ENCODE measurements around the gene ANKRD13B.

ANKRD13B gene

GRCh38 chr17:29620271-29620670, 27.3 kb downstream of the ANKRD13B start (continued):
- no peak for TF ChIP-seq ZBTB11 (tag by site-specific recombination; conservative IDR thresholded peaks at IDR 0.05; ENCODE audit: low read depth)
- TF ChIP-seq EGR2 (tag by site-specific recombination; IDR thresholded peaks at IDR 0.05; ENCODE audit: low read depth), result no peak
- TF ChIP-seq BCL11B (tag by site-specific recombination; IDR thresholded peaks at IDR 0.05; ENCODE audit: low read depth), result peak; percentile 66
- TF ChIP-seq, protein P1, sequence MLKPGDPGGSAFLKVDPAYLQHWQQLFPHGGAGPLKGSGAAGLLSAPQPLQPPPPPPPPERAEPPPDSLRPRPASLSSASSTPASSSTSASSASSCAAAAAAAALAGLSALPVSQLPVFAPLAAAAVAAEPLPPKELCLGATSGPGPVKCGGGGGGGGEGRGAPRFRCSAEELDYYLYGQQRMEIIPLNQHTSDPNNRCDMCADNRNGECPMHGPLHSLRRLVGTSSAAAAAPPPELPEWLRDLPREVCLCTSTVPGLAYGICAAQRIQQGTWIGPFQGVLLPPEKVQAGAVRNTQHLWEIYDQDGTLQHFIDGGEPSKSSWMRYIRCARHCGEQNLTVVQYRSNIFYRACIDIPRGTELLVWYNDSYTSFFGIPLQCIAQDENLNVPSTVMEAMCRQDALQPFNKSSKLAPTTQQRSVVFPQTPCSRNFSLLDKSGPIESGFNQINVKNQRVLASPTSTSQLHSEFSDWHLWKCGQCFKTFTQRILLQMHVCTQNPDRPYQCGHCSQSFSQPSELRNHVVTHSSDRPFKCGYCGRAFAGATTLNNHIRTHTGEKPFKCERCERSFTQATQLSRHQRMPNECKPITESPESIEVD (tag by site-specific recombination; IDR thresholded peaks at IDR 0.05), result no peak
- no peak for TF ChIP-seq ZNF423 (tag by site-specific recombination; IDR thresholded peaks at IDR 0.05)
- TF ChIP-seq HIC1 (tag by site-specific recombination; IDR thresholded peaks at IDR 0.05), result peak; percentile 48; the same call in 1 of the 2 replicates
- TF ChIP-seq ZNF10 (tag by site-specific recombination; IDR thresholded peaks at IDR 0.05), result peak; percentile 80
- no peak for TF ChIP-seq ZFP41 (tag by site-specific recombination; IDR thresholded peaks at IDR 0.05; ENCODE audit: borderline replicate concordance)
- no peak for TF ChIP-seq TRIM28 (IDR thresholded peaks at IDR 0.05; ENCODE audit: borderline replicate concordance, low read length)
- TF ChIP-seq SALL2 (tag by site-specific recombination; IDR thresholded peaks at IDR 0.05; ENCODE audit: borderline replicate concordance), result no peak
- TF ChIP-seq ZNF629 (tag by site-specific recombination; IDR thresholded peaks at IDR 0.05), result peak; percentile 58
- no peak for TF ChIP-seq ZNF2 (tag by site-specific recombination; IDR thresholded peaks at IDR 0.05)
- TF ChIP-seq ZNF391 (tag by site-specific recombination; IDR thresholded peaks at IDR 0.05; ENCODE audit: borderline replicate concordance, low read depth), result no peak
- no peak for TF ChIP-seq ZBTB26 (tag by site-specific recombination; optimal IDR thresholded peaks at IDR 0.05)
- TF ChIP-seq ZNF266 (tag by site-specific recombination; IDR thresholded peaks at IDR 0.05; ENCODE audit: low read depth), result no peak
- peak; percentile 73 for TF ChIP-seq SP7 (tag by site-specific recombination; IDR thresholded peaks at IDR 0.05)
- 0 out of 2 replicates have a peak, but pooled peaks have one; percentile 5 for TF ChIP-seq PRDM1 (tag by site-specific recombination; IDR thresholded peaks at IDR 0.05)

DNA sequence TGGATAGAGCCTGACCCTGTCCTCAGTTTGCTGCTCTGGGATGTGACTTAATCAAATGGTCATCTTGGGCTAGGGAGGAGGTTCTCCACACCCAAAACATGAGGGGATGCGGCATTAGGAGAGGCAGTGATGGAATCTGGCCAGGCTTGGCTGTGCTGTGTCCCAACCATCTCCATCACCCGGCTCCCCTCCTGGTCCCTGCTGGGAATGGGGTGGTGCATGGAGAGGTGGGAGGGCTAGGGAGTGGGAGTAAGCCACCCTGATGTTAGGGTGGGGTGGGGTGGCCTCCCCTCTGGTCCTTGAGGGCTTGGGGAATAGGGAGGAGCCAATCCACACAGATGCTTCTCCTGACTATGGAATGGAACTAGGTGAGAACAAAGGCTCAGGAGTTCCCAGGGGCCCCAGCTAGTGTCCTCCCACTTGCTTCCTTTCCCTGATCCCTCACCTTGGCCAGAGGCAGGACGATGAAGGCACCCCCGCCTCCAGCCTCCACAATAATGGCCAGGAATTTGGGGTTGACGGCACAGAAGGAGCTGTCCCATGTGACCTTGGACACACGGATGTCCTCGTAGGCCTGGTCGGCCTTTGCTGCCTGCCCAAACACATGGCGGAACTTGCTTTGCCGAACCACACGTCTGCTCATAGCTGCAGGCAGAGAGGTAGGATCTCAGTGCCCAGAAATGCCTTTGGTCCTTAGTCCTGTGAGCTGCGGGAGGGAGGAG, 28.0 kb downstream of the ANKRD13B start:
- TF ChIP-seq ZNF791 (tag by site-specific recombination; IDR thresholded peaks at IDR 0.05), result no peak
- peak; percentile 91 for TF ChIP-seq KLF1 (tag by site-specific recombination; IDR thresholded peaks at IDR 0.05)
- no peak overlapping the region for H3K27ac ChIP-seq (ENCODE audit: extremely low read depth, low read depth, low read length)
- POLR2A ChIA-PET, result interaction anchor here (2.0 kb wide), 1 partner anchor 29 kb away, joined by 7 read pairs; no protein-coding TSS in a partner anchor
- H3K4me1 ChIP-seq (ENCODE audit: control insufficient read depth, insufficient read depth, low read length), result peaks cover 12% of the 10 kb centered on the region
- H3K36me3 ChIP-seq (ENCODE audit: control insufficient read depth in 2 of 2, insufficient read depth in 1 of 2, low read length in 2 of 2), result no peaks in the 10 kb centered on the region
- no peak overlapping the region for H3K4me3 ChIP-seq (ENCODE audit: low read depth, low read length)
- CTCF ChIA-PET, result interaction anchor here (0.6 to 2.7 kb wide), 9 partner anchors 18 to 657 kb away, joined by 3 to 9 read pairs (median 5); no protein-coding TSS in a partner anchor
- no peaks in the 10 kb centered on the region for H3K9me3 ChIP-seq (ENCODE audit: control insufficient read depth, insufficient read depth, low read depth, low read length)
